Measurements from ENCODE around the gene RASSF4.

RASSF4 gene

GRCh38 chr10:44959247-44960087 lies at the start of gene RASSF4:
Gene RASSF4 (plus strand): TSS chr10:44959802. CDS start chr10:44970203, 10,401 bp downstream.
- peak; percentile 93 to 94 for DNase-seq

- no peak for DNase-seq
These were observed 49.7 kb upstream of the RASSF4 start for GRCh38 chr10:44909910-44910309.

GRCh38 chr10:44910602-44911001 lies 49.0 kb upstream of the RASSF4 start:
- DNase-seq, result no peak

GRCh38 chr10:44911081-44911540 lies 48.5 kb upstream of the RASSF4 start, which contains the start of gene TMEM72:
Gene TMEM72 (plus strand): TSS chr10:44911337. CDS start chr10:44911513, 176 bp downstream.
- DNase-seq, result no peak

GRCh38 chr10:44911951-44912350 lies 47.7 kb upstream of the RASSF4 start:
- DNase-seq, result no peak

- DNase-seq, result peak; percentile 52 to 58
These were observed 46.1 kb upstream of the RASSF4 start for GRCh38 chr10:44913350-44914081.

- DNase-seq, result no peak
These were observed 44.7 kb upstream of the RASSF4 start for GRCh38 chr10:44914891-44915290.

GRCh38 chr10:44916429-44916828 lies 43.2 kb upstream of the RASSF4 start:
- no peak for DNase-seq

GRCh38 chr10:44917848-44918247 lies 41.8 kb upstream of the RASSF4 start:
- no peak for DNase-seq

- DNase-seq, result no peak
These were observed 39.4 kb upstream of the RASSF4 start for GRCh38 chr10:44920252-44920651.

- DNase-seq, result no peak
These were observed 38.5 kb upstream of the RASSF4 start for GRCh38 chr10:44921061-44921460.

GRCh38 chr10:44921506-44921905 lies 38.1 kb upstream of the RASSF4 start:
- no peak for DNase-seq

- DNase-seq, result no peak
These were observed 37.6 kb upstream of the RASSF4 start for GRCh38 chr10:44922021-44922420.

- no peak for DNase-seq
These were observed 36.6 kb upstream of the RASSF4 start for GRCh38 chr10:44922796-44923545.

- DNase-seq, result no peak
These were observed 36.0 kb upstream of the RASSF4 start for GRCh38 chr10:44923611-44924010.

- DNase-seq, result no peak
These were observed 35.2 kb upstream of the RASSF4 start for GRCh38 chr10:44924261-44925040.

- peak in 1 of 2 donors; percentile 71 for DNase-seq
These were observed 34.4 kb upstream of the RASSF4 start for GRCh38 chr10:44925224-44925623.

- DNase-seq, result no peak
These were observed 33.5 kb upstream of the RASSF4 start for GRCh38 chr10:44925811-44926750.

GRCh38 chr10:44926751-44927351 lies 32.8 kb upstream of the RASSF4 start:
- peak in 1 of 2 donors; percentile 61 for DNase-seq

GRCh38 chr10:44927352-44927751 lies 32.2 kb upstream of the RASSF4 start:
- peak; percentile 41 to 75 for DNase-seq

GRCh38 chr10:44928462-44928861 lies 31.1 kb upstream of the RASSF4 start:
- no peak for DNase-seq
